ENCODE results near the gene FN1.

FN1 gene

DNA sequence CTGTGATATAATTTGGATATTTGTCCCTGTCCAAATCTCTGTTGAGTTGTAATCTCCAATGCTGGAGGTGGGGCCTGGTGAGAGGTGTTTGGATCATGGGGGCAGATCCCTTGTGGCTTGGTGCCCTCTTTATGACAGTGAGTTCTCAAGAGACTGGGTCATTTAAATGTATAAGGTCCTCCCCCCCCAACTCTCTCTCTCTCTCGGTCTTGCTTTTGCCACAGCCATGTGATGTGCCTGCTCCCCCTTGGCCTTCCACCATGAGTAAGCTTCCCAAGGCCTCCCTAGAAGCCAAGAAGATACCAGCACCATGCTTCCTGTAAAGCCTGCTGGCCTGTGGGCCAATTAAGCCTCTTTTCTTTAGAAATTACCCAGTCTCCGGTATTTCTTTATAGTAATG is 58.6 kb downstream of the FN1 start:
- H3K9me3 ChIP-seq (ENCODE audit: control insufficient read depth in 2 of 2, low read length in 2 of 2), result no peaks in the 10 kb centered on the region
- no peak overlapping the region for H3K9ac ChIP-seq (ENCODE audit: low read depth in 1 of 2, low read length in 2 of 2)
- no peak overlapping the region for H3K27ac ChIP-seq (ENCODE audit: low read depth in 2 of 2, low read length in 2 of 2)
- H3K36me3 ChIP-seq (ENCODE audit: control insufficient read depth in 2 of 2, insufficient read depth in 2 of 2, low read length in 2 of 2), result peaks cover 10 to 14% of the 10 kb centered on the region in 2 donors
- no peaks in the 10 kb centered on the region for H3K27me3 ChIP-seq (ENCODE audit: control insufficient read depth in 2 of 2, insufficient read depth in 2 of 2, low read length in 2 of 2)
- no peaks in the 10 kb centered on the region for H3K4me1 ChIP-seq (ENCODE audit: control insufficient read depth in 2 of 2, insufficient read depth in 2 of 2, low read length in 2 of 2)
- no peak overlapping the region for H3K4me3 ChIP-seq (ENCODE audit: low read length in 2 of 2)

GRCh38 chr2:215376103-215376780 is 59.6 kb downstream of the FN1 start:
- H3K4me3 ChIP-seq (ENCODE audit: low read length in 2 of 2), result no peak overlapping the region
- no peaks in the 10 kb centered on the region for H3K4me1 ChIP-seq (ENCODE audit: control insufficient read depth in 2 of 2, insufficient read depth in 2 of 2, low read length in 2 of 2)
- H3K9me3 ChIP-seq (ENCODE audit: control insufficient read depth in 2 of 2, low read length in 2 of 2), result no peaks in the 10 kb centered on the region
- H3K27ac ChIP-seq (ENCODE audit: low read depth in 2 of 2, low read length in 2 of 2), result no peak overlapping the region
- H3K27me3 ChIP-seq (ENCODE audit: control insufficient read depth in 2 of 2, insufficient read depth in 2 of 2, low read length in 2 of 2), result no peaks in the 10 kb centered on the region
- peaks cover 10% of the 10 kb centered on the region in 2 donors for H3K36me3 ChIP-seq (ENCODE audit: control insufficient read depth in 2 of 2, insufficient read depth in 2 of 2, low read length in 2 of 2)
- H3K9ac ChIP-seq (ENCODE audit: low read depth in 1 of 2, low read length in 2 of 2), result no peak overlapping the region

DNA sequence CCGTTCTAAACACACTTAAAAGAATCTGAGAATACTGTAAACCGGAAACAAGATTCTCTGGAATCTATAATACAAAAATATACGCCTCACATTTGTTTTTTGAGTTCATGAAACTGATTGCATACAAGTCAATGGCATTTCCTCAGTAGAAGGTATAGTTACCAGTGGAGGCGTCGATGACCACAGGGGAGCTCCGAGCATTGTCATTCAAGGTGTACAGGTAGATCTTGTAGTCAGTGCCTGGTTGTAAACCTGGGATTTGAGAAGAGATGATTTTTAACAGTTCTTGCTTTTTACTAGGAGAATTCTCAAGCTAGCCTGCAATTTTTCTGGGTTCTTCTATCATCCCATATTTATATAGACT is 60.4 kb downstream of the FN1 start:
- no peaks in the 10 kb centered on the region for H3K27me3 ChIP-seq (ENCODE audit: control insufficient read depth in 2 of 2, insufficient read depth in 2 of 2, low read length in 2 of 2)
- H3K9me3 ChIP-seq (ENCODE audit: control insufficient read depth in 2 of 2, low read length in 2 of 2), result no peaks in the 10 kb centered on the region
- H3K4me1 ChIP-seq (ENCODE audit: control insufficient read depth in 2 of 2, insufficient read depth in 2 of 2, low read length in 2 of 2), result no peaks in the 10 kb centered on the region
- H3K9ac ChIP-seq (ENCODE audit: low read depth in 1 of 2, low read length in 2 of 2), result no peak overlapping the region
- H3K36me3 ChIP-seq (ENCODE audit: control insufficient read depth in 2 of 2, insufficient read depth in 2 of 2, low read length in 2 of 2), result peaks cover 10 to 12% of the 10 kb centered on the region in 2 donors
- no peak overlapping the region for H3K27ac ChIP-seq (ENCODE audit: low read depth in 2 of 2, low read length in 2 of 2)
- H3K4me3 ChIP-seq (ENCODE audit: low read length in 2 of 2), result no peak overlapping the region

- Histone ChIP-seq H3K27me3 (ENCODE audit: control insufficient read depth in 2 of 2, insufficient read depth in 2 of 2, low read length in 2 of 2) (no peaks in the 10 kb centered on the region), H3K36me3 (ENCODE audit: control insufficient read depth in 2 of 2, insufficient read depth in 2 of 2, low read length in 2 of 2) (peaks cover 10 to 13% of the 10 kb centered on the region in 2 donors), H3K27ac (ENCODE audit: low read depth in 2 of 2, low read length in 2 of 2) (no peak overlapping the region), H3K9me3 (ENCODE audit: control insufficient read depth in 2 of 2, low read length in 2 of 2) (no peaks in the 10 kb centered on the region), H3K4me3 (ENCODE audit: low read length in 2 of 2) (no peak overlapping the region), H3K9ac (ENCODE audit: low read depth in 1 of 2, low read length in 2 of 2) (no peak overlapping the region), H3K4me1 (ENCODE audit: control insufficient read depth in 2 of 2, insufficient read depth in 2 of 2, low read length in 2 of 2) (no peaks in the 10 kb centered on the region)
Measured at GRCh38 chr2:215374642-215375466, 61.0 kb downstream of the FN1 start.

GRCh38 chr2:215374002-215374401 is 61.9 kb downstream of the FN1 start:
- no peaks in the 10 kb centered on the region for H3K9me3 ChIP-seq (ENCODE audit: control insufficient read depth in 2 of 2, low read length in 2 of 2)
- H3K36me3 ChIP-seq (ENCODE audit: control insufficient read depth in 2 of 2, insufficient read depth in 2 of 2, low read length in 2 of 2), result peaks cover 10 to 12% of the 10 kb centered on the region in 2 donors
- H3K9ac ChIP-seq (ENCODE audit: low read depth in 1 of 2, low read length in 2 of 2), result no peak overlapping the region
- H3K4me1 ChIP-seq (ENCODE audit: control insufficient read depth in 2 of 2, insufficient read depth in 2 of 2, low read length in 2 of 2), result no peaks in the 10 kb centered on the region
- no peak overlapping the region for H3K27ac ChIP-seq (ENCODE audit: low read depth in 2 of 2, low read length in 2 of 2)
- no peak overlapping the region for H3K4me3 ChIP-seq (ENCODE audit: low read length in 2 of 2)
- H3K27me3 ChIP-seq (ENCODE audit: control insufficient read depth in 2 of 2, insufficient read depth in 2 of 2, low read length in 2 of 2), result no peaks in the 10 kb centered on the region

GRCh38 chr2:215372968-215373649 is 62.8 kb downstream of the FN1 start:
- no peaks in the 10 kb centered on the region for H3K4me1 ChIP-seq (ENCODE audit: control insufficient read depth in 2 of 2, insufficient read depth in 2 of 2, low read length in 2 of 2)
- no peak overlapping the region for H3K4me3 ChIP-seq (ENCODE audit: low read length in 2 of 2)
- H3K9me3 ChIP-seq (ENCODE audit: control insufficient read depth in 2 of 2, low read length in 2 of 2), result no peaks in the 10 kb centered on the region
- H3K27me3 ChIP-seq (ENCODE audit: control insufficient read depth in 2 of 2, insufficient read depth in 2 of 2, low read length in 2 of 2), result no peaks in the 10 kb centered on the region
- no peak overlapping the region for H3K27ac ChIP-seq (ENCODE audit: low read depth in 2 of 2, low read length in 2 of 2)
- no peak overlapping the region for H3K9ac ChIP-seq (ENCODE audit: low read depth in 1 of 2, low read length in 2 of 2)
- H3K36me3 ChIP-seq (ENCODE audit: control insufficient read depth in 2 of 2, insufficient read depth in 2 of 2, low read length in 2 of 2), result peaks cover 10 to 11% of the 10 kb centered on the region in 2 donors

DNA sequence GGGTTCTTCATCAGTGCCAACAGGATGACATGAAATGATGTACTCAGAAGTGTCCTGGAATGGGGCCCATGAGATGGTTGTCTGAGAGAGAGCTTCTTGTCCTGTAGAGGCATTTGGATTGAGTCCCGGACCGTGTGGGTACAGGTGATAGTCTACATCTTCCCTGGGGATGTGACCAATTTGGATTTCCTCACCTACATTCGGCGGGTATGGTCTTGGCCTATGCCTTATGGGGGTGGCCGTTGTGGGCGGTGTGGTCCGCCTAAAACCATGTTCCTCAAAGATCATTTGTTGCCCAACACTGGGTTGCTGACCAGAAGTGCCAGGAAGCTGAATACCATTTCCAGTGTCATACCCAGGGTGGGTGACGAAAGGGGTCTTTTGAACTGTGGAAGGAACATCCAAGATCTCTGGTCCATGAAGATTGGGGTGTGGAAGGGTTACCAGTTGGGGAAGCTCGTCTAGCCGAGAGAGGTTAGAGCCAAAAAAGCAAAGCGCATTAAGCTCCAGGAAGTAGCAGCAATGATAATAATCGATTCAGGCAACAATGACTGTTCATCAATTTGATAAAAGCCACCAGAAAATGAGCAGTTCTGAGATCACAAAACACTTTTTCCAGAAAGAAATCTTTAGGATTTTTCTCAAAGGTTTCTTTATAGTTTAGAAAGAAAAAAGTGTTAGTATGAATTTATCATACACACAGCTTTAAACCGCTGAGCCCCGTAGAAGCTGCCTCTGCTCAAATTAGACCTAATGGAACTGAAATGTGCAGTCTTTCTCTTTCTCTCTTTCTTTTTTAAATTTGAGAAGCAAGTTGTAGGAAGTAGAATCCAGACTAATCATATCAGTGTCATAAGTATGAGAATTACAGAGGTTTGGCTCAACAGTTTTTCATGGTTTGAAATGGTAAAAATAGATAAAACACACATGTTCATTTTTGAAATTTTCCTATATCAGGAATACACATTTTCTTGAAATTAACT is 63.7 kb downstream of the FN1 start:
- Histone ChIP-seq H3K4me1 (ENCODE audit: control insufficient read depth in 2 of 2, insufficient read depth in 2 of 2, low read length in 2 of 2) (no peaks in the 10 kb centered on the region), H3K4me3 (ENCODE audit: low read length in 2 of 2) (no peak overlapping the region), H3K36me3 (ENCODE audit: control insufficient read depth in 2 of 2, insufficient read depth in 2 of 2, low read length in 2 of 2) (peaks cover 10 to 19% of the 10 kb centered on the region in 2 donors), H3K9ac (ENCODE audit: low read depth in 1 of 2, low read length in 2 of 2) (no peak overlapping the region), H3K27me3 (ENCODE audit: control insufficient read depth in 2 of 2, insufficient read depth in 2 of 2, low read length in 2 of 2) (no peaks in the 10 kb centered on the region), H3K9me3 (ENCODE audit: control insufficient read depth in 2 of 2, low read length in 2 of 2) (no peaks in the 10 kb centered on the region), H3K27ac (ENCODE audit: low read depth in 2 of 2, low read length in 2 of 2) (no peak overlapping the region)

DNA sequence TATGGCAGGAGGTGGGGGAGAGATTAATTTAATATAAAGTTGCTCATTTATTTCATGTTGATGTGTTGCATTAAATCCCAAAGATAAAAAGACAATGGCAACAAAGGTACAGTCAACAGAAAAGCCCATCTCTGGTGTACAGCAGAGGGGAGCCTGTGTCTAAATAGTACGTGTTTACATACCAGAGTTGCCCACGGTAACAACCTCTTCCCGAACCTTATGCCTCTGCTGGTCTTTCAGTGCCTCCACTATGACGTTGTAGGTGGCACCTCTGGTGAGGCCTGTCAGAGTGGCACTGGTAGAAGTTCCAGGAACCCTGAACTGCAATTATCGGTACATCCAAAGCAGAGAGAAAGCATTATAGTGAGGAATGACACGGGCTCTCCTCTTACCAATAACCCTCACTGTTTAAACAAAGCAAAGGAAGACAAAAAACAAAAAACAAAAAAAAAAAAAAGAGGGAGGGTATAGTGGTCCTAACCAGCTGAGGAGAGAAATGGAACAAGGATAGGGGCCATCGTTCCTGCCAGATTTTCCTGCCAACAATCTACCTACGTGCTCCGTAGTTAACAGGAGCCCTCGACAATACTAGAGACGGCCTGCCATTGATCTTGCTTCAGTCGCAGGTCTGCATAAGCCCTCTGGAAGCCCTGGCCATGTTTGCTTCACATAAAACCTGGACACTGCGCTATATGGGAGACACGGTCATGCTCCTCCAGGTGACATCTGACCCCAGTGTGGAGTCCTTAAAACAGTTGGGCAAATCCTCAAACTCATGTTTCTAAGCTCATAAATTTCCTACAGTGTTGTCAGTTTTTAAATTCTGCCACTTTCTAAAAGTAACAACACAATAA is 65.5 kb downstream of the FN1 start:
- no peak overlapping the region for H3K27ac ChIP-seq (ENCODE audit: low read depth in 2 of 2, low read length in 2 of 2)
- no peak overlapping the region for H3K4me3 ChIP-seq (ENCODE audit: low read length in 2 of 2)
- no peaks in the 10 kb centered on the region for H3K4me1 ChIP-seq (ENCODE audit: control insufficient read depth in 2 of 2, insufficient read depth in 2 of 2, low read length in 2 of 2)
- H3K9ac ChIP-seq (ENCODE audit: low read depth in 1 of 2, low read length in 2 of 2), result no peak overlapping the region
- H3K36me3 ChIP-seq (ENCODE audit: control insufficient read depth in 2 of 2, insufficient read depth in 2 of 2, low read length in 2 of 2), result peaks cover 10 to 22% of the 10 kb centered on the region in 2 donors
- H3K9me3 ChIP-seq (ENCODE audit: control insufficient read depth in 2 of 2, low read length in 2 of 2), result no peaks in the 10 kb centered on the region
- H3K27me3 ChIP-seq (ENCODE audit: control insufficient read depth in 2 of 2, insufficient read depth in 2 of 2, low read length in 2 of 2), result no peaks in the 10 kb centered on the region

GRCh38 chr2:215369181-215369760 is 66.6 kb downstream of the FN1 start:
- H3K36me3 ChIP-seq (ENCODE audit: control insufficient read depth in 2 of 2, insufficient read depth in 2 of 2, low read length in 2 of 2), result peaks cover 9 to 22% of the 10 kb centered on the region in 2 donors
- H3K27ac ChIP-seq (ENCODE audit: low read depth in 2 of 2, low read length in 2 of 2), result no peak overlapping the region
- H3K9ac ChIP-seq (ENCODE audit: low read depth in 1 of 2, low read length in 2 of 2), result no peak overlapping the region
- no peaks in the 10 kb centered on the region for H3K4me1 ChIP-seq (ENCODE audit: control insufficient read depth in 2 of 2, insufficient read depth in 2 of 2, low read length in 2 of 2)
- H3K27me3 ChIP-seq (ENCODE audit: control insufficient read depth in 2 of 2, insufficient read depth in 2 of 2, low read length in 2 of 2), result no peaks in the 10 kb centered on the region
- no peaks in the 10 kb centered on the region for H3K9me3 ChIP-seq (ENCODE audit: control insufficient read depth in 2 of 2, low read length in 2 of 2)
- H3K4me3 ChIP-seq (ENCODE audit: low read length in 2 of 2), result no peak overlapping the region
